Tongue (tissue), 2 donors: Measurements from ENCODE around the gene TNFSF13. TPM values are rescaled to one million over a fixed set of nuclear protein-coding genes. Genes with fewer than 3 reads are reported as not detected.

Experiments used
- DNase-seq: peaks from one replicate; pipeline ENCODE4 v3.0.0-alpha.2; 2015
- total RNA-seq: library from RNA; depleted of rRNA; stranded (reverse); fragments of >200 nt; gene quantifications from one replicate; pipeline ENCODE4 v1.2.3, GENCODE V29; 2014

The TNFSF13 gene
- 6.6 TPM for total RNA-seq

- no peak for DNase-seq
These were observed at the start of gene TNFSF13 for GRCh38 chr17:7558544-7559319. TSS of gene TNFSF13 (plus strand) at chr17:7558750. CDS start at chr17:7559040, 290 bp downstream.

DNA sequence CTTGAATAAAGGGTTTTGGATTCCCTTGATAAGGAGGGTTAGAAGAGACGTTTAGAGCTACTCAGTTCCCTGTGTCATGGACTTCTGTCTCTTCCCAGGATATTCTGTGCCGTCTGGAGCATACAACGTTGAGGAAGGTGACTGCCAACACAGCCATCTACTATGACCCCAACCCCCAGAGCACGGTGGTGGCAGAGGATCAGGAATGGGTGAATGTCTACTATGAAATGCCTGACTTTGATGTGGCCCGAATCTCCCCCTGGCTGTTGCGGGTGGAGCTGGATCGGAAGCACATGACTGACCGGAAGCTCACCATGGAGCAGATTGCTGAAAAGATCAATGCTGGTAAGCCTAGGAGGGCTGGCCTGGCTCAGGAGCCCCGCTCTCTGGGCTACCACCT is 49.7 kb upstream of the TNFSF13 start:
- DNase-seq: no peak

DNA sequence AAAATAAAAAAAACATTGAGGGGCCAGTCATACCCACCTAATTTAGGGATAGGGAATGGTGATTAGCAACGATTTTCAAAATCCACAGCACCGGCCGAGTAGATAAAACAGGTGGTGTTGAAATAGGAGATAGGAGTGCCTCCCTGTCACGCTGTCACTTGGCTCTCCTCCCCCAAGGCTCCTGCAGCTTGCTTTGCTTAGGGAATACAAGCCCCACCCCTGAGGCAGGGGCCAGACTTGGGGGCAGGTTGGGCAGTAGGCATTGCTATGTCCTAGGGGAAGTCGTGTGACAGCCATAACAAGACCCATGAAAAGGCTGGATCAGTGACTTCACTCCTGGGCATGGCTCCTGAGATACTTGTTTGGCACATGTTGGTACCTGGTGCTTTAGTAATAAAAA is 48.6 kb upstream of the TNFSF13 start:
- DNase-seq: no peak

GRCh38 chr17:7511108-7511507 is 47.4 kb upstream of the TNFSF13 start:
- DNase-seq: no peak

DNA sequence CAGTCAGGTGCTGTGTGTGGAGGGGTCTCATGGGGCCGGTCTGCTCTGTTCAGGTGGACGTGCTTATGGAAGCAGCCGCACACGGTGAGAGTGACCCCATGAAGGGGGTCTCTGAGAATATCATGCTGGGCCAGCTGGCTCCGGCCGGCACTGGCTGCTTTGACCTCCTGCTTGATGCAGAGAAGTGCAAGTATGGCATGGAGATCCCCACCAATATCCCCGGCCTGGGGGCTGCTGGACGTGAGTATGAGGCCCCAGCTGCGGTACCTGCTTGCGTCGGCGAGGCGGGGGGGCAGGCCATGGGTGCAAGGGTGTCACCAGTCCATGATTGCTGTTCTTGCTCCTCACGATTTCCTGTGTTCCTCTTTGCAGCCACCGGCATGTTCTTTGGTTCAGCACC is 46.4 kb upstream of the TNFSF13 start:
- no peak for DNase-seq

- DNase-seq: no peak
These were observed 45.6 kb upstream of the TNFSF13 start for GRCh38 chr17:7512824-7513540.

DNA sequence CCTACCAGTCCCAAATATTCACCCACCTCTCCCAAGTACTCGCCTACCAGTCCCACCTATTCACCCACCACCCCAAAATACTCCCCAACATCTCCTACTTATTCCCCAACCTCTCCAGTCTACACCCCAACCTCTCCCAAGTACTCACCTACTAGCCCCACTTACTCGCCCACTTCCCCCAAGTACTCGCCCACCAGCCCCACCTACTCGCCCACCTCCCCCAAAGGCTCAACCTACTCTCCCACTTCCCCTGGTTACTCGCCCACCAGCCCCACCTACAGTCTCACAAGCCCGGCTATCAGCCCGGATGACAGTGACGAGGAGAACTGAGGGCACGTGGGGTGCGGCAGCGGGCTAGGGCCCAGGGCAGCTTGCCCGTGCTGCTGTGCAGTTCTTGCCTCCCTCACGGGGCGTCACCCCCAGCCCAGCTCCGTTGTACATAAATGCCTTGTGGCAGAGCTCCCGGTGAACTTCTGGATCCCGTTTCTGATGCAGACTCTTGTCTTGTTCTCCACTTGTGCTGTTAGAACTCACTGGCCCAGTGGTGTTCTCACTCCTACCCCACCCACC is 44.6 kb upstream of the TNFSF13 start:
- no peak for DNase-seq

GRCh38 chr17:7515911-7516610 is 42.5 kb upstream of the TNFSF13 start:
- DNase-seq: no peak

GRCh38 chr17:7523033-7523432 is 35.5 kb upstream of the TNFSF13 start:
- no peak for DNase-seq

- no peak for DNase-seq
These were observed 29.7 kb upstream of the TNFSF13 start for GRCh38 chr17:7528842-7529241.

GRCh38 chr17:7530023-7530900 is 28.3 kb upstream of the TNFSF13 start:
- no peak for DNase-seq

DNA sequence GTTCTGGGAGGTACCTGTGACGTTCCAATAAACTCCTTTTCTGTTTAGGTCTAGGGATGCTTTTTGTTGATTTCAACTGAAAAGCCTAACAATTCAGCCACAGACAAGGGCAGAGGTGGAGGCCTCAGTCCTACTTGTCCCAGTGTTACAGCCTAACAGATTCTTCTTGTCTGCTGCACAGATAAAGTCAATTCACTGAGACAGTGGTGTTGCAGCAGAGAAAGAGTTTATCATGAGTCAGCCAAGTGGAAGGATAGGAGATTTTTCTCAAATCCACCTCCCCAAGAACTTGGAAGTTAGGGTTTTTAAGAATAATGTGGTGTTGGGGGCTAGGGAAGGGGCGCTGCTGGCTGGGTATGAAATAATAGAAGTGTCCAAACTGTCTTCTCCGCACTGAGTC is 20.5 kb upstream of the TNFSF13 start:
- DNase-seq: no peak

- DNase-seq: no peak
These were observed 19.5 kb upstream of the TNFSF13 start for GRCh38 chr17:7538891-7539545.

DNA sequence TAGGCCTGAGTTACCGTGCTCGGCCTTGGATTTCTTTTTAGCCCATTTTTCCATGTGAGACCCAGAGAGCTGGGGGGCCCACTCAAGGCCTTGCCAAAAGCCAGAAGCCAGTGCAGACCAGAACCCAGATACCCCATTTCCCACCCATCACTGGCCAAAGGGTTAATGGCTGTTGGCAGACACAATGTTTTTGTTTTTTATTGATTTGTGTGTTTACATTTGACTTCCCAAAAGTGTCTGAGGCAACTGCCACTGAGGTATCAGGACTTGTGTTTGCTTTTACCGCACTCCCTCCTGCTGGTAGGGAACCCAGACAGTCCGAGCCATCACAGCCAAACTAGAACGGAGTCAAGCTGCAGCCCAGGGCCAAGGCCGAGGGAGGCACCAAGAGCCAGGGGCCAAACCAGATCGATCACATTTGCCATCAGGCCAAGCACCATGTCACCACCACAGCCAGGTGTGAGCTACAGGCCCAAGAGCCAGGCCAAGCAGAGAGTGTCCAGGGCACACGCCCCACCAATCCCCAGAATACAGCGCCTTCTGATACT is 17.4 kb upstream of the TNFSF13 start:
- DNase-seq: no peak

DNA sequence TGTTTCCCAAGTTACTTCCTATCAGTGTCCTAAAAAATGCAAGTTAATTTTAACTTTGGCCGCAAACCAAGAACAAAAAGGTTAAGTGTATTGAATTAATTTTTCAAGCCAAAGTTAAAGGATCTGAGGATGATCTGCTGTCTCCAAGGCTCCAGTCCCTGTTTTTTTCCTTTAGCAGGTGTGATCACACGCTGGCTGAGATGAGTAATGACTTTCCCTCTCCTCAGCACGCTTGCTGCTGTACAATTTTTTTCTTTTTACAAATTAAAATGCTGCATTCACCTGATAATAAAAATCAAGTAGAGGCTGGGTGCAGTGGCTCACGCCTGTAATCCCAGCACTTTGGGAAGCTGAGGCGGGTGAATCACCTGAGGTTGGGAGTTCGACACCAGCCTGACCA is 13.6 kb upstream of the TNFSF13 start:
- DNase-seq: no peak

GRCh38 chr17:7548585-7549400 is 9.8 kb upstream of the TNFSF13 start, which contains the start of gene TNFSF12:
TSS of gene TNFSF12 (plus strand) at chr17:7549058. CDS start at chr17:7549154, 96 bp downstream.
- DNase-seq: peak; percentile 64

DNA sequence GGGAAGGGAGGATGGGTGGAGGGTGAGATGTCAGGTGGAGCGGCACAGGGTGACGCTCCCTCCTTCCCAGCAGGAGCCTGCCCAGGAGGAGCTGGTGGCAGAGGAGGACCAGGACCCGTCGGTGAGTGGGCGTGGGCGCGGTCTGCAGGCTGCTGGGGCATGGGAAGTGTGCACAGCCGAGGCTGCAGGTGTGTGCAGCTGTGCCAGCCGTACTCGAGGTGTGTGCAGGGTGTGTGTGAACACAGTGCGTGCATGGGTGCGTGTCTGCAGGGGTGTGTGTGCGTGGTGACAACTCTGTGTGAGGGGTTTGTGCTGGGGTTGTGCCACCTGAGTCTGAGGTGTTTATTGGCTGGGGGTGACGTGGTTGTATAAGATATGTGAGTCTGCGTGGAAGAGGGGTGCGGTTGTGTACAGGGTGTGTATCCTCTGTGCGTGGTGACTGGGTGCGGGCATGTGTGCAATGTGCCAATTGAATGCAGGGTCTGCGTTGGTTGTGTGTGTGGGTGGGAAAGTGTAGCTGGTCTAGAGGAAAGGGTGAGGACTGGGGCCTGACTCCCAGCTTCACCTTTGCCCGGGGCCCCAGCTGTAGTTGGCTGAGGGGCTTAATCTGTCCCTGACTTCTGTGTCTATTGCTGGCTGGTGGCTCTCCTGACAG is 9.0 kb upstream of the TNFSF13 start:
- no peak for DNase-seq

GRCh38 chr17:7550344-7550743 is 8.2 kb upstream of the TNFSF13 start:
- DNase-seq: no peak

DNA sequence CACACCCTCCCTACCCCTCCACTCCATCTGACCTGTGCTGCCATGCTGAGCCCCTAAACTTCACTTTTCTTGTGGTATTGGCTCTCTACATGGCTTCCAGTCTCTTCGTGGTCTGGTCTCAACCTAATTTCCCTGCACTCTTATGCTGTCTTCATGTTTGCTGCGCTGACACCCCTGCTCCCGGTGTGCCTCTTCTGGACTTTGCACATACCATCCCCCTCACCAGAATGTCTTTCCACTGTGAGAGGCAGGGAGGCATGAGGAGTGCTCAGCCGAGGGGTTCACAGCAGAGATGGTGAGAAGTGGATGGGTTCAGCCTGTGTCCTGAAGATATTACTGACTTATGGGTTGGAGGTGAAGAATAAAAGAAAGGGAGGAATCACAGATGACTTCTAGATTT is 7.2 kb upstream of the TNFSF13 start:
- no peak for DNase-seq
